Psoas muscle (tissue), 8 donors: Measurements from ENCODE around the gene LTK. TPM values are rescaled to one million over a fixed set of nuclear protein-coding genes. Genes with fewer than 3 reads are reported as not detected.

Experiments used
- ATAC-seq, 4 donors: fragments of 200-7000 bp; cut with Tn5 transposase; one replicate each; pipeline ENCODE4 v1.9.1; 2020; ENCODE audit warnings: moderate library complexity in 3 of 4, mild to moderate bottlenecking in 2 of 4
- DNase-seq, 2 donors: peaks; one replicate each; pipeline ENCODE4 v3.0.0-alpha.2; 2020
- H3K27ac ChIP-seq: fragments of 200-600 bp; one replicate; pipeline ENCODE4 v1.8.0; 2022
- H3K27me3 ChIP-seq, 3 donors: fragments of 200-600 bp in 1 of 3; one replicate each; pipeline versions ENCODE4 v1.6.1 to v1.8.0; 2013 to 2022; ENCODE audit warnings: low read length in 2 of 3, mild to moderate bottlenecking in 2 of 3, moderate library complexity in 1 of 3; ENCODE audit not compliant: insufficient read depth in 3 of 3
- H3K36me3 ChIP-seq, 2 donors: fragments of 200-600 bp in 1 of 2; one replicate each; pipeline versions ENCODE4 v1.6.1 to v1.8.0; 2013 to 2022; ENCODE audit warnings: low read depth in 1 of 2, mild to moderate bottlenecking in 1 of 2, moderate library complexity in 1 of 2; ENCODE audit not compliant: insufficient read depth in 1 of 2
- H3K4me1 ChIP-seq: fragments of 200-600 bp; one replicate; pipeline ENCODE4 v1.8.0; 2022
- H3K4me3 ChIP-seq: fragments of 200-600 bp; one replicate; pipeline ENCODE4 v1.8.0; 2022; ENCODE audit warnings: mild to moderate bottlenecking
- H3K9me3 ChIP-seq: fragments of 200-600 bp; one replicate; pipeline ENCODE4 v1.8.0; 2022
- WGBS, 3 donors: extraction: QIAGEN DNeasy Blood & Tissue Kit; methylation state at CpG; one replicate each; pipeline versions ENCODE4 v1.1.6 to v1.1.7; 2013; 5-methylcytosine and 5-hydroxymethylcytosine counted together
- intact Hi-C, 2 donors: fragments of 100-400 bp; cut with DNase I; formaldehyde crosslinking; loops; one replicate each; pipeline versions ENCODE4 v1.11.0 to v1.14.2; 2022
- polyA plus RNA-seq, 3 donors: library from polyadenylated mRNA; stranded (reverse); fragments of 200-250 nt; gene quantifications; one replicate each; pipeline ENCODE4 v1.2.3, GENCODE V29; 2013
- total RNA-seq, 4 donors: library from RNA; stranded (reverse); fragmentation: NEBNext Ultra II Directional in 2 of 4; extraction: Animal tissue kit (Norgen Biotek cat#: 25700) in 2 of 4; gene quantifications; one replicate each; pipeline versions ENCODE4 v1.2.1 to v1.2.4, GENCODE V29; 2021 to 2023
- TF ChIP-seq, protein P1 (sequence below): fragments of 200-600 bp; IDR thresholded peaks from one replicate; pipeline ENCODE4 v1.8.0; 2022; ENCODE audit warnings: antibody characterized with exemption
- donor health status: healthy with polysubstance abuse.
- donor health status: DM: no; HTN: no; CAD: no; lungs with moderate emphysema.
- donor health status: Bipolar disorder and iron deficiency.
- donor health status: healthy.
- donor health status: DM: yes; HTN: yes; CAD: no.
- donor health status: DM: no; HTN: no; CAD: no.
- donor health status: DM: no; HTN: no; CAD: no.
- donor health status: DM: yes; HTN: yes; CAD: no.

LTK gene
- total and polyA plus RNA-seq, 7 donors = 0.05 to 1.1 (median 0.14) TPM; not detected in 1

DNA sequence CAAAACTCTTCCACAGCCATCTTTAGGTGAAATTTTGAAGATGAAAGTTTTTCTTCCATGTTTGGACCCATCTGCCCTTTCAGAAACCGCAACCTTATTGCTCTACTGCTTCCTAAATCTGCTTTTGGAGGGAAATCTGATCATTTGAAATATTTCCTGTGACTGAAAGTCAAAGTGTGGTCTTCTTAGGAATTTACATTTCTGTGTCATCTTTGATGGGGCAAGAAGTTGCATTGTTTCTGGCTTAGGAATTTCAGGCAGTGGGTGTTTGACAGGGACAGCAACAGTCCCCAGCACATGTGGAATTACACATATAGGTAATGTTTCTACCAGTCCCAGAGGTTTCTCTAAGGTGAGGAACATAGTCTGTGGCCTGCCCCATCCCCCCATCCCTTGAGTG lies 40.1 kb upstream of the LTK start:
- H3K36me3 ChIP-seq = no peaks in the 10 kb centered on the region
- no peaks in the 10 kb centered on the region for H3K4me1 ChIP-seq
- no peak for DNase-seq
- no peaks in the 10 kb centered on the region for H3K27me3 ChIP-seq
- no peak overlapping the region for H3K4me3 ChIP-seq
- no peaks in the 10 kb centered on the region for H3K9me3 ChIP-seq
- no peak for ATAC-seq
- intact Hi-C loops = loop anchor here in 1 of 2 donors (10.0 kb wide), 1 partner anchor 111 kb away; the partner anchor contains the start of gene MGA
- WGBS, 3 donors = 86 to 97% (median 89%) methylated on average over 1 of the region's 1 CpG
- no peak overlapping the region for H3K27ac ChIP-seq
- TF ChIP-seq, protein P1, sequence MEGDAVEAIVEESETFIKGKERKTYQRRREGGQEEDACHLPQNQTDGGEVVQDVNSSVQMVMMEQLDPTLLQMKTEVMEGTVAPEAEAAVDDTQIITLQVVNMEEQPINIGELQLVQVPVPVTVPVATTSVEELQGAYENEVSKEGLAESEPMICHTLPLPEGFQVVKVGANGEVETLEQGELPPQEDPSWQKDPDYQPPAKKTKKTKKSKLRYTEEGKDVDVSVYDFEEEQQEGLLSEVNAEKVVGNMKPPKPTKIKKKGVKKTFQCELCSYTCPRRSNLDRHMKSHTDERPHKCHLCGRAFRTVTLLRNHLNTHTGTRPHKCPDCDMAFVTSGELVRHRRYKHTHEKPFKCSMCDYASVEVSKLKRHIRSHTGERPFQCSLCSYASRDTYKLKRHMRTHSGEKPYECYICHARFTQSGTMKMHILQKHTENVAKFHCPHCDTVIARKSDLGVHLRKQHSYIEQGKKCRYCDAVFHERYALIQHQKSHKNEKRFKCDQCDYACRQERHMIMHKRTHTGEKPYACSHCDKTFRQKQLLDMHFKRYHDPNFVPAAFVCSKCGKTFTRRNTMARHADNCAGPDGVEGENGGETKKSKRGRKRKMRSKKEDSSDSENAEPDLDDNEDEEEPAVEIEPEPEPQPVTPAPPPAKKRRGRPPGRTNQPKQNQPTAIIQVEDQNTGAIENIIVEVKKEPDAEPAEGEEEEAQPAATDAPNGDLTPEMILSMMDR = no peak

DNA sequence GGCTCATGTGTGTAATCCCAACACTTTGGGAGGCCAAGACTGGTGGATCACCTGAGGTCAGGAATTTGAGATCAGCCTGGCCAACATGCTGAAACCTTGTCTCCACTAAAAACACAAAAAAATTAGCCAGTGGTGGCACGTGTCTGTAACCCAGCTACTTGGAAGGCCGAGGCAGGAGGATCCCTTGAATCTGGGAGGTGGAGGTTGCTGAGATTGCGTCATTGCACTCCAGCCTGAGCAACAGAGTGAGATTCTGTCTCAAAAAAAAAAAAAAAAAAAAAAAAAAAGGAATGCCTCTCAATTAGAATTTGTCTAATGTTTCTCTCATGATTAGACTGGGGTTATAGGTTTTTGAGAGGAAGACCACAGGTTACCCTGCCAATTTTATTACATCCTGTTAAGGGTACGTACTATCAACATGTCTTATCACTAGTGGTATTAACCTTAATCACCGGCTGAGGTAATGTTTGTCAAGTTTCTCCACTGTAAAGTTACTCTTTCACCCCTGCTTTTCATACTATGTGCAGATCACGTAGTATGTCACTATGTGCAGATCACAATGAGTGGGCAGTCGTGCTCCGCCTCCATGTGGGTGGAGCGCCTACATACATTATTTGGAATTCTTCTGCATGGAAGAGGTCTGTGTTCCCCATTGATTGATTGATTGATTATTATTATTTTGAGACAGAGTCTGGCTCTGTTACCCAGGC lies 36.6 kb upstream of the LTK start:
- no peak overlapping the region for H3K27ac ChIP-seq
- intact Hi-C loops = loop anchor here in 1 of 2 donors (10.0 kb wide), 1 partner anchor 115 kb away; the partner anchor contains the start of gene MGA
- H3K36me3 ChIP-seq = no peaks in the 10 kb centered on the region
- DNase-seq = peak in 1 of 2 donors; percentile 6
- WGBS, 3 donors = 91 to 94% (median 93%) methylated on average over 9 of the region's 9 CpGs
- H3K27me3 ChIP-seq = no peaks in the 10 kb centered on the region
- H3K4me3 ChIP-seq = no peak overlapping the region
- TF ChIP-seq, protein P1 = no peak
- H3K9me3 ChIP-seq = no peaks in the 10 kb centered on the region
- H3K4me1 ChIP-seq = no peaks in the 10 kb centered on the region
- ATAC-seq = no peak

DNA sequence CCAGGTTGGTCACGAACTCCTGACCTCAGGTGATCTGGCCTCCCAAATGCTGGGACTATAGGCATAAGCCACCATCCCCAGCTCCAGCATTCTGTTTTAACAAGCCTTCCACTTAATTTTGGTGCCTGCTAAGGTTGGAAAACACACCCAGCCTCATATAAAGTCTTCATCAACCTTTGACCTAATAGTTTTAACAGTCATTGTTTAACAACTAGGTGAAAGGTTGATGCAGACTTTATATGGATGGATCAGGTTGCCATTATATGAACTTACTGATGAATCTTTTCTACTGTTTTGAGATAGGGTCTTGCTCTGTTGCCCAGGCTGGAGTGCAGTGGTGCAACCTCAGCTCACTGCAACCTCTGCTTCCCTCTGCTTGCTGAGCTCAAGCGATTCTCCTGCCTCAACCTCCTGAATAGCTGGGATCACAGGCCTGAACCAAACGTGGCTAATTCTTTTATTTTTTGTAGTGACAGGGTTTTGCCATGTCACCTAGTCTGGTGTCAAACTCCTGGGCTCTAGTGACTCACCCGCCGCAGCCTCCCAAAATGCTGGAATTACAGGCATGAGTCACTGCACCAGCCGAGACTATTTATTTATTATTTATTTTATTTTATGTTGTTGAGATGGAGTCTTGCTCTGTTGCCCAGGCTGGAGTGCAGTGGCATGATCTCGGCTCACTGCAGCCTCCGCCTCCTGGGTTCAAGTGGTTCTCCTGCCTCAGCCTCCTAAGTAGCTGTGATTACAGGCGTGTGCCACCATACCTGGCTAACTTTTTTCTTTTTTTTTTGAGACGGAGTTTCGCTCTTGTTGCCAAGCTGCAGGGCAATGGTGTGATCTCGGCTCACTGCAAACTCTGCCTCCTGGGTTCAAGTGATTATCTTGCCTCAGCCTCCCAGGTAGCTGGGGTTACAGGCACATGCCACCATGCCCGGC lies 33.5 kb upstream of the LTK start:
- no peak for ATAC-seq
- no peak overlapping the region for H3K4me3 ChIP-seq
- TF ChIP-seq, protein P1 = no peak
- no peaks in the 10 kb centered on the region for H3K36me3 ChIP-seq
- H3K27me3 ChIP-seq = no peaks in the 10 kb centered on the region
- DNase-seq = peak in 1 of 2 donors; percentile 4
- 79 to 83% (median 80%) methylated on average over 13 of the region's 13 CpGs for WGBS, 3 donors
- H3K27ac ChIP-seq = no peak overlapping the region
- intact Hi-C loops = no loop called here
- no peaks in the 10 kb centered on the region for H3K9me3 ChIP-seq
- peaks cover 6% of the 10 kb centered on the region for H3K4me1 ChIP-seq

DNA sequence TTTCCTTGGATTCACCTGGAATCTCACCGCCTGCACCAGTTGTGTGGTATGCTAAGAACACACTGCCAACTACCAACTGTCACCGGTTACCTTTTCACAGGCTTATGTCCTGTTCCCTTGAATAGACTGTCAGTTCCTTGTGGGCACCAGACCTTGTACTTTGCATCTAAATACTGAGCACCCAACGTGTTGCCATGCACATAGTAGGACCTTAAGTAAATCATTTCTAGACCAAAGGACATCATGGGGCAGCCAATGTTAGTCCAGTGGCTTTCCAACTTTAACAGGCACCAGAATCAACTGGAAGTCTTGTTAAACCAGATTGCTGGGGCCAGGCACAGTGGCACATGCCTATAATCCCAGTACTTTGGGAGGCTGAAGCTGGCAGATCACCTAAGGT lies 31.6 kb upstream of the LTK start:
- H3K9me3 ChIP-seq = no peaks in the 10 kb centered on the region
- 86 to 92% (median 86%) methylated on average over 3 of the region's 3 CpGs for WGBS, 3 donors

More for the DNA sequence above, 31.6 kb upstream of the LTK start:
- no peaks in the 10 kb centered on the region for H3K36me3 ChIP-seq
- no peak overlapping the region for H3K27ac ChIP-seq
- ATAC-seq (no peak), DNase-seq (peak in 1 of 2 donors; percentile 19)
- intact Hi-C loops = no loop called here
- H3K27me3 ChIP-seq = no peaks in the 10 kb centered on the region
- H3K4me1 ChIP-seq = peaks cover 6% of the 10 kb centered on the region
- TF ChIP-seq, protein P1 = no peak
- H3K4me3 ChIP-seq = no peak overlapping the region
